ENCODE results near the gene TRAF7. TPM values are rescaled to one million over a fixed set of nuclear protein-coding genes. Genes with fewer than 3 reads are reported as not detected.

TRAF7 gene
- total and polyA plus RNA-seq, 2 donors (not counting 1 experiment from before 2014, with no cell fraction given) = 46.1 to 50.9 TPM

DNA sequence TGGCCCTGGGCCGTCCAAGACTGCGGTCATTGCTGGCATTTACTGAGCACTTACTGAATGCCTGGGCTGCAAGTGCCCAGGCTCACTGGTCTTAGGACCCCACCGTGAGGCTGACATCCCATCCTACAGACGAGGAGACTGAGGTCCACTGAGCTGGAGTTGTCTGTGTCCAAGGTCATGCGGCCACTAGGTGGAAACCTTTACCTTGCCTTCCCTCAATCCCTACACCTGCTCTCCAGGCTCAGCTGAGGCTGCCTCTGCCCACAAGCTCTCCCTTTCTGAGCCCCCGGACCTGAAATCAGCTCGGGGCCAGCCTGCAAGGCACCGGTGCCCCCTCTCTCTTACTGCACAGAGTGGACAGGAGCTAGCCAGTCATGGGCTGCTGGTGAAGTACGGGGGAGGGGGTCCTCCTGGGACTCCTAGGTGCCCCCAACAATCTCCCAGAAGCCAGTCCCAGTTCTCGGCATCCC, 39.3 kb downstream of the TRAF7 start:
- ChIA-PET CTCF (interaction anchor here (0.6 to 4.7 kb wide), 29 partner anchors 10 to 325 kb away, joined by 3 to 71 read pairs (median 4); partner anchors contain the start of genes AMDHD2, ATP6V0C, BRICD5 and CCNF), POLR2A (interaction anchor here (1.0 to 1.1 kb wide), 2 partner anchors 10 to 306 kb away, joined by 3 read pairs; partner anchors contain the start of gene MLST8)
- ATAC-seq (ENCODE audit: low read depth) (peak; percentile 73), DNase-seq (peak; percentile 77)
- H3K4me3 ChIP-seq (ENCODE audit: control extremely low read depth in 1 of 5, extremely low read depth in 1 of 5, insufficient read depth in 1 of 5, low read depth in 2 of 5, low read length in 4 of 5) = peak overlapping the region in 1 of 5 experiments; percentile 44
- peaks cover 0 to 6% (median 0%) of the 10 kb centered on the region in 3 donors for H3K9me3 ChIP-seq (ENCODE audit: control extremely low read depth in 1 of 3, control insufficient read depth in 2 of 3, insufficient read depth in 1 of 3, low read length in 2 of 3)
- no peaks in the 10 kb centered on the region for H3K36me3 ChIP-seq (replicated peaks in 1 of 2; ENCODE audit: control extremely low read depth in 1 of 2, control insufficient read depth in 1 of 2, extremely low read depth in 1 of 2, insufficient read depth in 2 of 2, low read length in 1 of 2)
- H3K27ac ChIP-seq (ENCODE audit: low read length in 2 of 2) = no peak overlapping the region
- 40% methylated on average over 6 of the region's 10 CpGs for WGBS (ENCODE audit: insufficient coverage)
- H3K27me3 ChIP-seq (replicated peaks in 1 of 4; ENCODE audit: control extremely low read depth in 1 of 4, control insufficient read depth in 3 of 4, insufficient read depth in 4 of 4, low read length in 3 of 4) = peaks cover 0 to 50% (median 20%) of the 10 kb centered on the region in 4 experiments
- no peak for TF ChIP-seq EZH2 (IDR thresholded peaks at IDR 0.05; ENCODE audit: borderline replicate concordance, insufficient read depth, low read depth, low read length, poor library complexity, severe bottlenecking)
- TF ChIP-seq, protein P1, sequence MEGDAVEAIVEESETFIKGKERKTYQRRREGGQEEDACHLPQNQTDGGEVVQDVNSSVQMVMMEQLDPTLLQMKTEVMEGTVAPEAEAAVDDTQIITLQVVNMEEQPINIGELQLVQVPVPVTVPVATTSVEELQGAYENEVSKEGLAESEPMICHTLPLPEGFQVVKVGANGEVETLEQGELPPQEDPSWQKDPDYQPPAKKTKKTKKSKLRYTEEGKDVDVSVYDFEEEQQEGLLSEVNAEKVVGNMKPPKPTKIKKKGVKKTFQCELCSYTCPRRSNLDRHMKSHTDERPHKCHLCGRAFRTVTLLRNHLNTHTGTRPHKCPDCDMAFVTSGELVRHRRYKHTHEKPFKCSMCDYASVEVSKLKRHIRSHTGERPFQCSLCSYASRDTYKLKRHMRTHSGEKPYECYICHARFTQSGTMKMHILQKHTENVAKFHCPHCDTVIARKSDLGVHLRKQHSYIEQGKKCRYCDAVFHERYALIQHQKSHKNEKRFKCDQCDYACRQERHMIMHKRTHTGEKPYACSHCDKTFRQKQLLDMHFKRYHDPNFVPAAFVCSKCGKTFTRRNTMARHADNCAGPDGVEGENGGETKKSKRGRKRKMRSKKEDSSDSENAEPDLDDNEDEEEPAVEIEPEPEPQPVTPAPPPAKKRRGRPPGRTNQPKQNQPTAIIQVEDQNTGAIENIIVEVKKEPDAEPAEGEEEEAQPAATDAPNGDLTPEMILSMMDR (IDR thresholded peaks at IDR 0.05) = peak; percentile 47
- Mint-ChIP-seq H3K27me3 (peaks cover 28% of the 10 kb centered on the region), H3K4me1 (peaks cover 10% of the 10 kb centered on the region), H3K27ac (peak overlapping the region; percentile 37), H3K4me3 (peak overlapping the region; percentile 78), H3K9me3 (ENCODE audit: insufficient read depth) (no peaks in the 10 kb centered on the region)
- intact Hi-C loops (cut with micrococcal nuclease) = loop anchor here (1.0 to 10.0 kb wide), 4 partner anchors 56 to 410 kb away; partner anchors contain the start of genes ABCA3 and ECI1
- H3K79me2 ChIP-seq (ENCODE audit: control insufficient read depth, insufficient read depth, low read length) = no peaks in the 10 kb centered on the region
- no peaks in the 10 kb centered on the region for H4K20me1 ChIP-seq (ENCODE audit: control insufficient read depth, insufficient read depth, low read length, poor library complexity, severe bottlenecking)
- no peak overlapping the region for H2AFZ ChIP-seq (ENCODE audit: insufficient read depth, low read depth, low read length, poor library complexity, severe bottlenecking)
- peak overlapping the region; percentile 83 for H3K4me2 ChIP-seq (replicated peaks; ENCODE audit: low read depth, low read length, poor library complexity, severe bottlenecking)
- H3K9ac ChIP-seq (ENCODE audit: low read length) = no peak overlapping the region
- H3K4me1 ChIP-seq (ENCODE audit: control insufficient read depth in 2 of 2, insufficient read depth in 2 of 2, low read length in 2 of 2) = peaks cover 12 to 22% of the 10 kb centered on the region in 2 donors
